ENCODE data around the gene CCNK. TPM values are rescaled to one million over a fixed set of nuclear protein-coding genes. Genes with fewer than 3 reads are reported as not detected.

Gene CCNK
- total and polyA plus RNA-seq, 7 experiments from 2014 or later = 16.5 to 139 (median 72.4) TPM

DNA sequence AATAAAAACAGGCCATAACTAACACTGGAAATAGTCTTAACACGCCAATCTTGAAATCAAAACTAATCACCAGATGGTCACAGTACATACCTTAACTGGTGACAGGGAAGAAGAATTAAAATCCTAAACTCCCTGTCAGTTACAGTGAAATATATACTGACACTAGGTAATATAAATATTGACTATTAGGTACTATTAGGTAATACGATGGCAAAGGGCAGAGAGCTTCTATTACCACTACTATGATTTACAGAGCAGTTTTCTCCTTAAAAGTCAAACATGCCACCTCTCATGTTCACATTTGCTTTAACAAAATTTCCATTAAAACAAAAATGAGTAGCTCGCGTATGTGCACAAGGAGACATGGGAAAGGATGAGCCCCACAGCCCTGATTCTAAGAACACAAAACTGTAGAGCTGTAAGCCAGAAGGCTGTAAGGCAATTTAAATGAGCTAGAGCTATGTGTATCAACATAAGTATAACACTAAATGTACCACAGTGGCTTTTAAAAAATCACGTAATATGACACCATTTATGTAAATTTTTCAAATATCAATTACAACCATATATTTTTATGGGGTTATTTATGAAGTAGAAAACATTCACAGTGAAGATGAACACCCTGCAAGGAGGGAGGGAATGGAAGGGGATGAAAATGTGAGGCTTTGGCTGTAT lies 19.7 kb upstream of the CCNK start:
- ATAC-seq (no peak), DNase-seq (no peak)
- Histone ChIP-seq H3K27ac (ENCODE audit: low read depth, low read length) (no peak overlapping the region), H3K9me3 (ENCODE audit: control insufficient read depth in 2 of 3, low read length in 3 of 3) (no peaks in the 10 kb centered on the region), H3K27me3 (ENCODE audit: control insufficient read depth in 2 of 2, insufficient read depth in 2 of 2, low read length in 2 of 2) (no peaks in the 10 kb centered on the region), H3K4me1 (ENCODE audit: control insufficient read depth in 2 of 2, insufficient read depth in 2 of 2, low read length in 2 of 2) (no peaks in the 10 kb centered on the region), H3K36me3 (ENCODE audit: control insufficient read depth in 2 of 3, insufficient read depth in 3 of 3, low read length in 3 of 3) (peaks cover 13 to 65% (median 15%) of the 10 kb centered on the region in 3 experiments), H3K4me3 (ENCODE audit: low read length) (no peak overlapping the region)
- intact Hi-C loops (cut with micrococcal nuclease) = no loop called here
- Mint-ChIP-seq H3K9me3 (no peaks in the 10 kb centered on the region), H3K4me3 (no peak overlapping the region), H3K27me3 (no peaks in the 10 kb centered on the region), H3K27ac (peak overlapping the region in 3 of 9 donors; percentile 12 to 48 (median 41)), H3K4me1 (peaks cover 8 to 46% (median 9%) of the 10 kb centered on the region in 7 donors), H3K36me3 (peaks cover 18 to 63% (median 32%) of the 10 kb centered on the region in 5 donors)
- ChIA-PET POLR2A (no interaction called here), CTCF (no interaction called here)

DNA sequence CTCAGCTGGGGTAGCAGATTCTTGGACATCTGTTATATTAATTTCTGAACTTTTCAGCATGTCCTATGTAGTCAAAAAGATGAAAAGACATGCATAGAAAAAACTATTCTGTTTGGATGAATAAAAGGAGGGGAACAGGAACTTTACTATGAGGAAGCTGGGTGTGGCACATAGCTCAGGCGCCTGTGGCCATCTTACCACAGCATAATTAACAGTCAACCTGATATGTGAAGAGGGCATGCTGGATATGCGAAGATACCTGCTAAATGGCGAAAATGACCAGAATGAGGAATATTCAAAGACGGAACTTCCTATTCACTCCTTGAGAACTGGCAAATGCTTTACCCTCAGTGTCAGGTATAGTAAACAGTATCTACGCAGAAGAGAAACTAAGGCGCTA lies 19.0 kb upstream of the CCNK start:
- Mint-ChIP-seq H3K36me3 (peaks cover 16 to 57% (median 25%) of the 10 kb centered on the region in 5 donors), H3K27me3 (no peaks in the 10 kb centered on the region), H3K27ac (peak overlapping the region in 3 of 9 donors; percentile 41 to 73 (median 48)), H3K4me3 (no peak overlapping the region), H3K9me3 (no peaks in the 10 kb centered on the region), H3K4me1 (peaks cover 8 to 52% (median 9%) of the 10 kb centered on the region in 7 donors)
- ATAC-seq = no peak
- Histone ChIP-seq H3K27me3 (ENCODE audit: control insufficient read depth in 2 of 2, insufficient read depth in 2 of 2, low read length in 2 of 2) (no peaks in the 10 kb centered on the region), H3K4me1 (ENCODE audit: control insufficient read depth in 2 of 2, insufficient read depth in 2 of 2, low read length in 2 of 2) (no peaks in the 10 kb centered on the region), H3K4me3 (ENCODE audit: low read length) (no peak overlapping the region), H3K27ac (ENCODE audit: low read depth, low read length) (no peak overlapping the region), H3K36me3 (ENCODE audit: control insufficient read depth in 2 of 3, insufficient read depth in 3 of 3, low read length in 3 of 3) (peaks cover 11 to 58% (median 15%) of the 10 kb centered on the region in 3 experiments), H3K9me3 (ENCODE audit: control insufficient read depth in 2 of 3, low read length in 3 of 3) (no peaks in the 10 kb centered on the region)
- DNase-seq = no peak
- POLR2A ChIA-PET = interaction anchor here (1.1 kb wide), 1 partner anchor 19 kb away, joined by 3 read pairs; the partner anchor contains the start of genes CCNK and SETD3
- intact Hi-C loops (cut with micrococcal nuclease) = no loop called here
- CTCF ChIA-PET = no interaction called here

DNA sequence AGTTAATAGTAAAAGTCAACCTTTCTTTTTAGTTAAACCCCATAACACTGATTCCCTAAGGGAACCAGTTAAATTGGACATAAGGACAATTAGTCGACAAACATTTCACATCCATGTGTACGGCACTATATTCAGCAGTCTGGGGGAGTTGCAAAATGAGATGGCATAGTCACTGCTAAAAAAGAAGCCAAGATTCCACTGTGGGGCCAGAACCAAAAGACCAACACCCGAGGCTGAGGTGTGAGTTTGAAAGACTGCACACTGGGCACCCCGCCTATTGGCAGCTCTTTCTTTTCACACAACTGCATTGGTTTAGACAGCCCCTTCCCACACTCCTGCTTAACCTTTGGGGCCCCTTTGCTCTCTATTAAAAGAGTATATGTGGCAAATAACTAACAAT lies 17.2 kb upstream of the CCNK start:
- ChIA-PET CTCF (no interaction called here), POLR2A (no interaction called here)
- intact Hi-C loops (cut with micrococcal nuclease) = no loop called here
- no peak overlapping the region for H3K4me3 ChIP-seq (ENCODE audit: low read length)
- ATAC-seq (no peak), DNase-seq (no peak)
- H3K27ac Mint-ChIP-seq = no peak overlapping the region
- no peaks in the 10 kb centered on the region for H3K27me3 Mint-ChIP-seq
- no peaks in the 10 kb centered on the region for H3K27me3 ChIP-seq (ENCODE audit: control insufficient read depth in 2 of 2, insufficient read depth in 2 of 2, low read length in 2 of 2)
- peaks cover 3 to 10% of the 10 kb centered on the region in 2 donors for H3K4me1 ChIP-seq (ENCODE audit: control insufficient read depth in 2 of 2, insufficient read depth in 2 of 2, low read length in 2 of 2)
- H3K27ac ChIP-seq (ENCODE audit: low read depth, low read length) = no peak overlapping the region
- H3K9me3 Mint-ChIP-seq = no peaks in the 10 kb centered on the region
- H3K36me3 Mint-ChIP-seq = peaks cover 14 to 47% (median 20%) of the 10 kb centered on the region in 5 donors
- peaks cover 7 to 49% (median 10%) of the 10 kb centered on the region in 3 experiments for H3K36me3 ChIP-seq (ENCODE audit: control insufficient read depth in 2 of 3, insufficient read depth in 3 of 3, low read length in 3 of 3)
- H3K4me3 Mint-ChIP-seq = no peak overlapping the region
- H3K4me1 Mint-ChIP-seq = peaks cover 22 to 70% (median 25%) of the 10 kb centered on the region in 7 donors
- no peaks in the 10 kb centered on the region for H3K9me3 ChIP-seq (ENCODE audit: control insufficient read depth in 2 of 3, low read length in 3 of 3)

DNA sequence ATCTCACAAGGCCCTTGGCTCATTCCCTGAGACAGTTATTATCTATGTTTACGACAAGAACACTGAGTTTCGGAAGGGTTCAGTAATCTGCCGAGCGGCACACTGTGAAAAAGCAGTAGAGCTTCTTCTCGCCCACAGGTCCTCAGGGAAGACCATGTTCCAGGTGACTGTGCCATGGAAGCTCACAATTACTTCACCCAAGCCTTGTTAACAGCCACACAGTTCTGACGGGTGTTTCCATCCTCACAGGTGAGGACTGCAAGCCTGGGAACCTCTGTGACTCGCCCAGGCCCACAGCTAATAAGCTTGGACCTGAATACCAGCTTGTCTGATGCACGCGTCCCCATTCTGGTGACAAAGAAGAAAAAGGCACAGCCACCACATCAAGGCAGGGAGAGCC lies 15.9 kb upstream of the CCNK start:
- H3K36me3 ChIP-seq (ENCODE audit: control insufficient read depth in 2 of 3, insufficient read depth in 3 of 3, low read length in 3 of 3) = peaks cover 5 to 41% (median 10%) of the 10 kb centered on the region in 3 experiments
- no peak overlapping the region for H3K27ac Mint-ChIP-seq
- H3K27ac ChIP-seq (ENCODE audit: low read depth, low read length) = no peak overlapping the region
- H3K9me3 ChIP-seq (ENCODE audit: control insufficient read depth in 2 of 3, low read length in 3 of 3) = no peaks in the 10 kb centered on the region
- H3K4me3 ChIP-seq (ENCODE audit: low read length) = no peak overlapping the region
- peaks cover 11 to 37% (median 18%) of the 10 kb centered on the region in 5 donors for H3K36me3 Mint-ChIP-seq
- CTCF ChIA-PET = no interaction called here
- peaks cover 3 to 10% of the 10 kb centered on the region in 2 donors for H3K4me1 ChIP-seq (ENCODE audit: control insufficient read depth in 2 of 2, insufficient read depth in 2 of 2, low read length in 2 of 2)
- intact Hi-C loops (cut with micrococcal nuclease) = no loop called here
- H3K27me3 ChIP-seq (ENCODE audit: control insufficient read depth in 2 of 2, insufficient read depth in 2 of 2, low read length in 2 of 2) = no peaks in the 10 kb centered on the region
- POLR2A ChIA-PET = no interaction called here
- no peak for DNase-seq
- H3K4me1 Mint-ChIP-seq = peaks cover 22 to 82% (median 37%) of the 10 kb centered on the region in 7 donors
- no peaks in the 10 kb centered on the region for H3K27me3 Mint-ChIP-seq
- ATAC-seq = no peak
- no peaks in the 10 kb centered on the region for H3K9me3 Mint-ChIP-seq
- H3K4me3 Mint-ChIP-seq = no peak overlapping the region

DNA sequence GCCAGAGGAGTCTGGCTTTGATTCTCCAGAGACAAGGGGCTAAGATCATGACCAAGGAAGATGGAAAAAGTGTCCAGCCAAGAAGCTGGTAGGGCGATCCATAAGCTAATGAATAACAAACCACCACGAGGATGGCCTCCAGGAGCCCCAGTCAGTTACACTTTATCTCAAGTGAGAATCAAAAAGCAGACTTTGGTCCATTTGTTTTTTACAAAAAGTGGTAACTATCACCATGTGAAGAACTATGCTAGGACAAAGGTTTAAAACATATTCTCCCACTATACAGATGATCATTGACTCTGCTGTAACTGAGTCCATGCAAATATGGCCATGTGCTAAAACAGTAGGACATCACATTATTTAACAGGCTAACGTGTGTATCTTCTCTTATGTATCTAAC lies 14.5 kb upstream of the CCNK start:
- Histone ChIP-seq H3K27ac (ENCODE audit: low read depth, low read length) (no peak overlapping the region), H3K9me3 (ENCODE audit: control insufficient read depth in 2 of 3, low read length in 3 of 3) (no peaks in the 10 kb centered on the region), H3K4me1 (ENCODE audit: control insufficient read depth in 2 of 2, insufficient read depth in 2 of 2, low read length in 2 of 2) (peaks cover 3 to 10% of the 10 kb centered on the region in 2 donors), H3K4me3 (ENCODE audit: low read length) (no peak overlapping the region), H3K36me3 (ENCODE audit: control insufficient read depth in 2 of 3, insufficient read depth in 3 of 3, low read length in 3 of 3) (peaks cover 0 to 31% (median 10%) of the 10 kb centered on the region in 3 experiments), H3K27me3 (ENCODE audit: control insufficient read depth in 2 of 2, insufficient read depth in 2 of 2, low read length in 2 of 2) (no peaks in the 10 kb centered on the region)
- intact Hi-C loops (cut with micrococcal nuclease) = no loop called here
- H3K36me3 Mint-ChIP-seq = peaks cover 8 to 26% (median 15%) of the 10 kb centered on the region in 5 donors
- H3K27ac Mint-ChIP-seq = peak overlapping the region in 1 of 9 donors; percentile 3
- H3K27me3 Mint-ChIP-seq = no peaks in the 10 kb centered on the region
- H3K4me1 Mint-ChIP-seq = peaks cover 22 to 83% (median 46%) of the 10 kb centered on the region in 7 donors
- H3K4me3 Mint-ChIP-seq = no peak overlapping the region
- ChIA-PET CTCF (no interaction called here), POLR2A (no interaction called here)
- no peaks in the 10 kb centered on the region for H3K9me3 Mint-ChIP-seq
- DNase-seq (no peak), ATAC-seq (no peak)

DNA sequence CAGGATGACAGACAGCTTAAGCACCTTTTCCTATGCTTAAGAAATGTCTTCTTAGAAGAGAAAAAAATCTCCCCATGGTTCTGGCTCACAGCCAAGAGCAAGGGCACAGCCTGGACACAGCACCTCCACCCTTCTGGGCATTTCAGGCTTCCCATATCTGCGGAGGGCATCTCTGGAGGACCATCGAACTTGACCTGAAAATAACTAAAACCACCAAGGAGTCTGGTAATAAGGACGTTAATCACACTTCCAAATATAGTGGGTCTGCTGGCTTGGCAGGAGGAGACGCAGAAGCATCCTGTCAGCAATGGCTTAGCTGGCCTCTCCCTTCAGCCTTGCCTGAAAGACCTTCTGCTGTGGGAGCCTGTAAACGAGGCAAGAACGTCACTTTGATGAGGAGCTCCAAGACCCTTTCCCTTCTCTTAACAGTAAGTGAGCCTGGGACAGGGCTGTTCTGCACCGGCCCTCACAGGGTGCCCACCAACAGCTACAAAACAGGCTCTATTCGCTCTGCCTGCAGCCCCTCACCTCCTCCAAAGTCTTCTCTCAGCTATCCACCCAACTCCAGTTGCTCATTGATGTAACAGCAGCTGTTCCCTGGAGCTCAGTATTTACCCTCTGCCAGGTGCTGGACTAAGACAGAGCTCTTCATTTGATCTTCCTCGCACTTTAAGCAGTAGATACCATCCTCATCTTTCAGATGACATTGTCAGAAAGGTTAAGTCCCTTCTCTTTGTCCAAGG lies 13.7 kb upstream of the CCNK start:
- H3K9me3 ChIP-seq (ENCODE audit: control insufficient read depth in 2 of 3, low read length in 3 of 3) = no peaks in the 10 kb centered on the region
- H3K4me1 ChIP-seq (ENCODE audit: control insufficient read depth in 2 of 2, insufficient read depth in 2 of 2, low read length in 2 of 2) = peaks cover 3 to 10% of the 10 kb centered on the region in 2 donors
- H3K27ac ChIP-seq (ENCODE audit: low read depth, low read length) = no peak overlapping the region
- H3K9me3 Mint-ChIP-seq = no peaks in the 10 kb centered on the region
- intact Hi-C loops (cut with micrococcal nuclease) = no loop called here
- peak overlapping the region in 3 of 9 donors; percentile 14 to 80 (median 33) for H3K27ac Mint-ChIP-seq
- peaks cover 0 to 26% (median 10%) of the 10 kb centered on the region in 3 experiments for H3K36me3 ChIP-seq (ENCODE audit: control insufficient read depth in 2 of 3, insufficient read depth in 3 of 3, low read length in 3 of 3)
- H3K4me1 Mint-ChIP-seq = peaks cover 15 to 80% (median 42%) of the 10 kb centered on the region in 7 donors
- ChIA-PET POLR2A (interaction anchor here (0.6 to 0.9 kb wide), 2 partner anchors 13 kb away, joined by 3 read pairs; partner anchors contain the start of genes CCNK and SETD3), CTCF (no interaction called here)
- no peak for ATAC-seq
- H3K4me3 ChIP-seq (ENCODE audit: low read length) = no peak overlapping the region
- peaks cover under 1 to 18% (median 8%) of the 10 kb centered on the region in 5 donors for H3K36me3 Mint-ChIP-seq
- H3K27me3 ChIP-seq (ENCODE audit: control insufficient read depth in 2 of 2, insufficient read depth in 2 of 2, low read length in 2 of 2) = no peaks in the 10 kb centered on the region
- H3K27me3 Mint-ChIP-seq = no peaks in the 10 kb centered on the region
- no peak for DNase-seq
- peak overlapping the region in 1 of 10 donors; percentile 35 for H3K4me3 Mint-ChIP-seq
